A549 (cell line): ENCODE results near the gene EHD3. TPM values are rescaled to one million over a fixed set of nuclear protein-coding genes. Genes with fewer than 3 reads are reported as not detected.

Experiments used
- ATAC-seq, 2 experiments: fragments of 200-7000 bp in 1 of 2; fragments of >200 bp in 1 of 2; cut with Nextera tagmentation in 1 of 2; cut with Tn5 transposase in 1 of 2; 3 replicates each; pipeline versions ENCODE4 v1.8.0 to v1.9.1; 2018 to 2020; ENCODE audit warnings: mild to moderate bottlenecking in 1 of 2, moderate library complexity in 1 of 2
- CTCF ChIA-PET: fragments of 300-600 bp; sonication (Branson Sonifier 250); formaldehyde crosslinking; extraction: SDS; loops from one replicate; lab custom pipeline; 2021; ENCODE audit warnings: antibody characterized with exemption, inconsistent platforms; lab: Yijun Ruan, JAX
- POLR2A ChIA-PET: fragments of 350-600 bp; formaldehyde crosslinking; extraction: SDS; loops from one replicate; lab custom pipeline; 2021; ENCODE audit warnings: antibody characterized with exemption, inconsistent platforms; lab: Yijun Ruan, JAX
- DNase-seq, 2 experiments: peaks; one replicate each; pipeline versions ENCODE4 v3.0.0 to v3.0.0-alpha.2; 2011 to 2016; ENCODE audit warnings: low read depth in 1 of 2, low spot score in 1 of 2
- FAIRE-seq: peaks from 2 replicates; lab custom pipeline; 2011; peaks lifted over from hg19 to GRCh38; lab: Jason Lieb, UNC
- H3K27ac ChIP-seq, 2 experiments: fragments of >200 bp; sonication (Bioruptor Twin); formaldehyde crosslinking; 3 replicates each; pipeline ENCODE4 v1.5.1; 2016 to 2017
- H3K4me1 ChIP-seq: fragments of >200 bp; sonication (Bioruptor Twin); formaldehyde crosslinking; 3 replicates; pipeline ENCODE4 v1.6.1; 2016
- H3K4me2 ChIP-seq: fragments of >200 bp; sonication (Bioruptor Twin); formaldehyde crosslinking; 3 replicates; pipeline ENCODE4 v1.6.1; 2016
- H3K4me3 ChIP-seq: fragments of >200 bp; sonication (Bioruptor Twin); formaldehyde crosslinking; 3 replicates; pipeline ENCODE4 v1.5.1; 2016
- H3K9me3 ChIP-seq: fragments of >200 bp; sonication (Bioruptor Twin); formaldehyde crosslinking; 3 replicates; pipeline ENCODE4 v1.6.1; 2016
- BHLHE40 ChIP-seq: IDR thresholded peaks from 2 replicates; pipeline ENCODE4 v1.6.1; 2012; ENCODE audit warnings: low read depth, low read length, inconsistent platforms
- CBX8 ChIP-seq: fragments of 200-600 bp; sonication (generic); IDR thresholded peaks from 2 replicates; pipeline ENCODE4 v1.6.1; 2016
- CHD4 ChIP-seq: fragments of 200-600 bp; sonication (generic); IDR thresholded peaks from 2 replicates; pipeline ENCODE4 v1.6.1; 2016; ENCODE audit warnings: antibody characterized with exemption, mild to moderate bottlenecking, borderline replicate concordance
- EHMT2 ChIP-seq: fragments of 200-600 bp; sonication (generic); IDR thresholded peaks from 2 replicates; pipeline ENCODE4 v1.6.1; 2016; ENCODE audit warnings: antibody characterized with exemption, low read depth, mild to moderate bottlenecking, moderate library complexity
- EP300 ChIP-seq, 2 experiments: fragments of >200 bp; sonication (Bioruptor Twin); formaldehyde crosslinking; IDR thresholded peaks; 2 replicates in 1 of 2; 3 replicates in 1 of 2; pipeline ENCODE4 v1.6.1; 2016 to 2017
- ESRRA ChIP-seq: fragments of 150-350 bp; IDR thresholded peaks from 2 replicates; pipeline ENCODE4 v1.6.1; 2014; ENCODE audit warnings: mild to moderate bottlenecking, low read length, borderline replicate concordance
- FOSB ChIP-seq: fragments of 250-450 bp; sonication (Bioruptor Pico); IDR thresholded peaks from 2 replicates; pipeline ENCODE4 v1.5.0; 2020; ENCODE audit warnings: mild to moderate bottlenecking, moderate library complexity
- GATA3 ChIP-seq: IDR thresholded peaks from 2 replicates; pipeline ENCODE4 v1.6.1; 2012; ENCODE audit warnings: borderline replicate concordance
- HOXA7 ChIP-seq: fragments of 250-450 bp; sonication (Bioruptor Pico); IDR thresholded peaks from 2 replicates; pipeline ENCODE4 v1.5.0; 2020; ENCODE audit warnings: mild to moderate bottlenecking, moderate library complexity
- HOXB13 ChIP-seq: fragments of 250-450 bp; sonication (Bioruptor Pico); IDR thresholded peaks from 2 replicates; pipeline ENCODE4 v1.5.0; 2020; ENCODE audit warnings: low read depth, mild to moderate bottlenecking, moderate library complexity
- HOXB5 ChIP-seq: fragments of 250-450 bp; sonication (Bioruptor Pico); IDR thresholded peaks from 2 replicates; pipeline ENCODE4 v1.5.0; 2020; ENCODE audit warnings: mild to moderate bottlenecking, moderate library complexity
- KDM1A ChIP-seq: fragments of 200-600 bp; sonication (generic); IDR thresholded peaks from 2 replicates; pipeline ENCODE4 v1.6.1; 2016; ENCODE audit warnings: low read depth, mild to moderate bottlenecking
- KDM5A ChIP-seq: fragments of 200-600 bp; sonication (generic); IDR thresholded peaks from 2 replicates; pipeline ENCODE4 v1.6.1; 2016; ENCODE audit warnings: antibody characterized with exemption, mild to moderate bottlenecking
- NR3C1 ChIP-seq: fragments of >200 bp; sonication (Bioruptor Twin); formaldehyde crosslinking; IDR thresholded peaks from 3 replicates; pipeline ENCODE4 v1.6.1; 2017
- SREBF2 ChIP-seq: fragments of 450-650 bp; IDR thresholded peaks from 2 replicates; pipeline ENCODE4 v1.6.1; 2014; ENCODE audit warnings: mild to moderate bottlenecking, moderate library complexity
- TFCP2L1 ChIP-seq: fragments of 250-450 bp; sonication (Bioruptor Pico); IDR thresholded peaks from 2 replicates; pipeline ENCODE4 v1.5.0; 2021; ENCODE audit warnings: mild to moderate bottlenecking
- TP53 ChIP-seq: fragments of 250-450 bp; sonication (Bioruptor Pico); IDR thresholded peaks from 2 replicates; pipeline ENCODE4 v1.5.0; 2021; ENCODE audit warnings: mild to moderate bottlenecking, moderate library complexity
- ZC3H11A ChIP-seq: fragments of 450-650 bp; IDR thresholded peaks from 2 replicates; pipeline ENCODE4 v1.6.1; 2014; ENCODE audit warnings: antibody characterized with exemption, mild to moderate bottlenecking
- ZSCAN20 ChIP-seq: fragments of 250-450 bp; sonication (Bioruptor Pico); IDR thresholded peaks from 2 replicates; pipeline ENCODE4 v1.8.0; 2022; ENCODE audit warnings: mild to moderate bottlenecking, moderate library complexity
- WGBS: methylation state at CpG from one replicate; pipeline ENCODE4 v1.1.6; 2017; ENCODE audit errors: missing lambda C conversion rate; 5-methylcytosine and 5-hydroxymethylcytosine counted together
- polyA plus RNA-seq, 4 experiments: library from polyadenylated mRNA; depleted of rRNA in 3 of 4; stranded (reverse); fragments of >200 nt; fragmentation: RNase III in 1 of 4; extraction: RNeasy Plus Mini Kit Qiagen cat#74134 plus additional on column Dnase treatment in 1 of 4; gene quantifications; 2 replicates in 3 of 4; 3 replicates in 1 of 4; pipeline ENCODE4 v1.2.3, GENCODE V29; 2011 to 2017
- TF ChIP-seq, protein P1 (sequence below): fragments of 250-450 bp; sonication (Bioruptor Pico); IDR thresholded peaks from 2 replicates; pipeline ENCODE4 v1.5.0; 2021; ENCODE audit warnings: mild to moderate bottlenecking, moderate library complexity, borderline replicate concordance
- TF ChIP-seq, protein P2 (sequence below): fragments of 250-450 bp; sonication (Bioruptor Pico); IDR thresholded peaks from 2 replicates; pipeline ENCODE4 v1.5.0; 2020; ENCODE audit warnings: low read depth, mild to moderate bottlenecking, moderate library complexity
- TF ChIP-seq, protein P3 (sequence below): IDR thresholded peaks from 2 replicates; pipeline ENCODE4 v1.6.1; 2012; ENCODE audit warnings: low read depth, borderline replicate concordance
- TF ChIP-seq, protein P4 (sequence below): fragments of 200-600 bp; sonication (generic); IDR thresholded peaks from 2 replicates; pipeline ENCODE4 v1.6.1; 2016; ENCODE audit warnings: antibody characterized with exemption, mild to moderate bottlenecking, moderate library complexity

Gene EHD3
- polyA plus RNA-seq, 2 of the 4 experiments (the other 2 are of a cell fraction) = 8.7 to 10.6 TPM

GRCh38 chr2:31251851-31252250, 17.9 kb downstream of the EHD3 start:
- H3K4me3 ChIP-seq = no peak overlapping the region
- TF ChIP-seq ESRRA = no peak
- no peak for TF ChIP-seq HOXA7 (CRISPR knock-in tag)
- no peak for TF ChIP-seq EHMT2
- TF ChIP-seq, protein P1, sequence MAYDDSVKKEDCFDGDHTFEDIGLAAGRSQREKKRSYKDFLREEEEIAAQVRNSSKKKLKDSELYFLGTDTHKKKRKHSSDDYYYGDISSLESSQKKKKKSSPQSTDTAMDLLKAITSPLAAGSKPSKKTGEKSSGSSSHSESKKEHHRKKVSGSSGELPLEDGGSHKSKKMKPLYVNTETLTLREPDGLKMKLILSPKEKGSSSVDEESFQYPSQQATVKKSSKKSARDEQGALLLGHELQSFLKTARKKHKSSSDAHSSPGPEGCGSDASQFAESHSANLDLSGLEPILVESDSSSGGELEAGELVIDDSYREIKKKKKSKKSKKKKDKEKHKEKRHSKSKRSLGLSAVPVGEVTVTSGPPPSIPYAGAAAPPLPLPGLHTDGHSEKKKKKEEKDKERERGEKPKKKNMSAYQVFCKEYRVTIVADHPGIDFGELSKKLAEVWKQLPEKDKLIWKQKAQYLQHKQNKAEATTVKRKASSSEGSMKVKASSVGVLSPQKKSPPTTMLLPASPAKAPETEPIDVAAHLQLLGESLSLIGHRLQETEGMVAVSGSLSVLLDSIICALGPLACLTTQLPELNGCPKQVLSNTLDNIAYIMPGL (CRISPR knock-in tag) = no peak
- no peak for TF ChIP-seq GATA3
- TF ChIP-seq BHLHE40 = no peak
- no peak for TF ChIP-seq KDM1A
- TF ChIP-seq SREBF2 = no peak
- no peak for TF ChIP-seq HOXB5 (CRISPR knock-in tag)
- TF ChIP-seq ZC3H11A = no peak
- no peak for TF ChIP-seq ZSCAN20 (CRISPR knock-in tag)
- no peak for TF ChIP-seq NR3C1
- TF ChIP-seq, all 56 proteins: peak for 0
- no peaks in the 10 kb centered on the region for H3K9me3 ChIP-seq
- no peak for ATAC-seq
- 75% methylated on average over 5 of the region's 6 CpGs for WGBS
- no peak for DNase-seq
- POLR2A ChIA-PET = no interaction called here
- no peak overlapping the region for H3K27ac ChIP-seq
- H3K4me1 ChIP-seq = no peaks in the 10 kb centered on the region
- CTCF ChIA-PET = interaction anchor here (6.3 kb wide), 1 partner anchor 18 kb away, joined by 37 read pairs; the partner anchor contains the start of gene EHD3
- FAIRE-seq = no peak
- H3K4me2 ChIP-seq = no peak overlapping the region

DNA sequence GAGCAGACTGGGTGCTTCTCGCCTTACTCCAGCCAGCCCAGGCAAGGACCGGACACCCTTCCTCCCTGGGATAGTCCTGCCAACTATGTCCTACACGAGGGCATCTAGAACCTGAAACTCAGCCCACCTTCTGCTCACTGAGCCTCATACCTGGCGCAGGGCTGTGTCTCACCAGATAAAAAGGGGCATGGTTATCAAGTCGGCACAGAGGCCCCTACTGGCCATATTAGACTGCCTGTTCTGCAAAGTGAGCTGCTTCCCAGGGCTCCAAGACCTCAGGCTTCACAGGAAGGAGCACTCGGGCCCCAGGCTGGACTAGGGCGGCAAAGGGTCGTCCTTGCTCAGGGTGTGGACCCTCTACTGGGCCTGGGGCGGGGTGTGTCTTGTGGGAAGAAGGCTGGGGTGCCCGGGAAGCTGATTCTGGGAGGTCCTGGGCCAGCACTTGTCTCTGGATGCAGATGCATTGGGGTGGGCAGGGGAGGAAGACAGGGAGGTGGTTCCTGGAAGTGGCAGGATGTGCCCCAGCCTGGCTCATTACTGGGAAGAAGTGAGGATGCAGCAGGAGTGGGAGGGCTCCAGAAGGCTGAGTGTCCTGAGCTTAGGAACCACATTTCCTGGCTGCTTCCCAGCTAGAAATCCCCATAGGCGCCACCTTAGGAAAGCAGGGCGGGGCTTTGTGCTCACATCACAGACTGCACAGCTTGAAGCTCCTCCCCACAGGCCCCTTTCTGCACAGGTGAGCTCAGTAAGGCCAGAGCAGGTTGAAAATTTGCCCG, 19.6 kb downstream of the EHD3 start:
- ChIA-PET POLR2A (no interaction called here), CTCF (interaction anchor here (1.6 to 6.3 kb wide), 2 partner anchors 19 to 80 kb away, joined by 5 to 37 read pairs; partner anchors contain the start of gene EHD3)
- 73% methylated on average over 13 of the region's 13 CpGs for WGBS
- H3K4me1 ChIP-seq = no peaks in the 10 kb centered on the region
- no peak overlapping the region for H3K4me3 ChIP-seq
- H3K4me2 ChIP-seq = no peak overlapping the region
- no peak for FAIRE-seq
- no peak for DNase-seq
- H3K9me3 ChIP-seq = no peaks in the 10 kb centered on the region
- H3K27ac ChIP-seq = no peak overlapping the region
- ATAC-seq = no peak
- TF ChIP-seq, protein P2, sequence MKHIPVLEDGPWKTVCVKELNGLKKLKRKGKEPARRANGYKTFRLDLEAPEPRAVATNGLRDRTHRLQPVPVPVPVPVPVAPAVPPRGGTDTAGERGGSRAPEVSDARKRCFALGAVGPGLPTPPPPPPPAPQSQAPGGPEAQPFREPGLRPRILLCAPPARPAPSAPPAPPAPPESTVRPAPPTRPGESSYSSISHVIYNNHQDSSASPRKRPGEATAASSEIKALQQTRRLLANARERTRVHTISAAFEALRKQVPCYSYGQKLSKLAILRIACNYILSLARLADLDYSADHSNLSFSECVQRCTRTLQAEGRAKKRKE (CRISPR knock-in tag) = no peak
- TF ChIP-seq CHD4 = no peak
- no peak for TF ChIP-seq CBX8
- no peak for TF ChIP-seq HOXB5 (CRISPR knock-in tag)

- no peak overlapping the region for H3K4me3 ChIP-seq
- no peak overlapping the region for H3K27ac ChIP-seq
- H3K4me2 ChIP-seq = no peak overlapping the region
- H3K9me3 ChIP-seq = no peaks in the 10 kb centered on the region
- CTCF ChIA-PET = interaction anchor here (1.0 to 6.3 kb wide), 4 partner anchors 10 to 79 kb away, joined by 3 to 37 read pairs (median 4); partner anchors contain the start of gene EHD3
- no peak for ATAC-seq
- FAIRE-seq = no peak
- H3K4me1 ChIP-seq = no peaks in the 10 kb centered on the region
- WGBS = 87% methylated on average over 19 of the region's 19 CpGs
- POLR2A ChIA-PET = no interaction called here
- DNase-seq = no peak
- no peak for TF ChIP-seq TFCP2L1 (CRISPR knock-in tag)
- TF ChIP-seq ESRRA = no peak
- no peak for TF ChIP-seq SREBF2
- TF ChIP-seq, protein P3, sequence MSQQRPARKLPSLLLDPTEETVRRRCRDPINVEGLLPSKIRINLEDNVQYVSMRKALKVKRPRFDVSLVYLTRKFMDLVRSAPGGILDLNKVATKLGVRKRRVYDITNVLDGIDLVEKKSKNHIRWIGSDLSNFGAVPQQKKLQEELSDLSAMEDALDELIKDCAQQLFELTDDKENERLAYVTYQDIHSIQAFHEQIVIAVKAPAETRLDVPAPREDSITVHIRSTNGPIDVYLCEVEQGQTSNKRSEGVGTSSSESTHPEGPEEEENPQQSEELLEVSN = no peak
- TF ChIP-seq TP53 (CRISPR knock-in tag) = no peak
- TF ChIP-seq, protein P4, sequence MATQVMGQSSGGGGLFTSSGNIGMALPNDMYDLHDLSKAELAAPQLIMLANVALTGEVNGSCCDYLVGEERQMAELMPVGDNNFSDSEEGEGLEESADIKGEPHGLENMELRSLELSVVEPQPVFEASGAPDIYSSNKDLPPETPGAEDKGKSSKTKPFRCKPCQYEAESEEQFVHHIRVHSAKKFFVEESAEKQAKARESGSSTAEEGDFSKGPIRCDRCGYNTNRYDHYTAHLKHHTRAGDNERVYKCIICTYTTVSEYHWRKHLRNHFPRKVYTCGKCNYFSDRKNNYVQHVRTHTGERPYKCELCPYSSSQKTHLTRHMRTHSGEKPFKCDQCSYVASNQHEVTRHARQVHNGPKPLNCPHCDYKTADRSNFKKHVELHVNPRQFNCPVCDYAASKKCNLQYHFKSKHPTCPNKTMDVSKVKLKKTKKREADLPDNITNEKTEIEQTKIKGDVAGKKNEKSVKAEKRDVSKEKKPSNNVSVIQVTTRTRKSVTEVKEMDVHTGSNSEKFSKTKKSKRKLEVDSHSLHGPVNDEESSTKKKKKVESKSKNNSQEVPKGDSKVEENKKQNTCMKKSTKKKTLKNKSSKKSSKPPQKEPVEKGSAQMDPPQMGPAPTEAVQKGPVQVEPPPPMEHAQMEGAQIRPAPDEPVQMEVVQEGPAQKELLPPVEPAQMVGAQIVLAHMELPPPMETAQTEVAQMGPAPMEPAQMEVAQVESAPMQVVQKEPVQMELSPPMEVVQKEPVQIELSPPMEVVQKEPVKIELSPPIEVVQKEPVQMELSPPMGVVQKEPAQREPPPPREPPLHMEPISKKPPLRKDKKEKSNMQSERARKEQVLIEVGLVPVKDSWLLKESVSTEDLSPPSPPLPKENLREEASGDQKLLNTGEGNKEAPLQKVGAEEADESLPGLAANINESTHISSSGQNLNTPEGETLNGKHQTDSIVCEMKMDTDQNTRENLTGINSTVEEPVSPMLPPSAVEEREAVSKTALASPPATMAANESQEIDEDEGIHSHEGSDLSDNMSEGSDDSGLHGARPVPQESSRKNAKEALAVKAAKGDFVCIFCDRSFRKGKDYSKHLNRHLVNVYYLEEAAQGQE = no peak
- TF ChIP-seq, protein P2 (CRISPR knock-in tag) = no peak
- no peak for TF ChIP-seq KDM5A
- no peak for TF ChIP-seq EP300 (IDR thresholded peaks at IDR 0.05)
- no peak for TF ChIP-seq HOXB13 (CRISPR knock-in tag)
- no peak for TF ChIP-seq FOSB
These were observed 20.6 kb downstream of the EHD3 start for GRCh38 chr2:31254237-31255203.
